ENCODE data around the gene NPEPL1.

GRCh38 chr20:58694241-58695083 lies 1.9 kb downstream of the NPEPL1 start:
- TF ChIP-seq CTCF (IDR thresholded peaks at IDR 0.05) = no peak
- no peak for TF ChIP-seq POLR2A (IDR thresholded peaks at IDR 0.05)
